GM13976 (cell line): ENCODE measurements around the gene BATF3.
"Not testable (repeated sequence)": the region's sequence is repeated elsewhere in the genome, so short reads cannot be mapped to it uniquely, and the experiment has no call there.

Source experiments
- DNase-seq: peaks from one replicate; pipeline ENCODE4 v3.0.0; 2012; ENCODE audit warnings: low spot score
- CTCF ChIP-seq: IDR thresholded peaks from 2 replicates; pipeline ENCODE4 v1.5.1; 2012; ENCODE audit warnings: borderline replicate concordance, mild to moderate bottlenecking; ENCODE audit not compliant: insufficient read depth; ENCODE audit errors: extremely low read depth, missing control alignments, control extremely low read depth
- in situ Hi-C: fragments of 300-500 bp; cut with MboI; formaldehyde crosslinking; loops from one replicate; pipeline ENCODE4 v1.12.0; 2022; ENCODE audit warnings: low sequenced_read_pairs, mixed read lengths, inconsistent platforms; ENCODE audit not compliant: unreplicated experiment

Gene BATF3

GRCh38 chr1:212640223-212640878, 59.3 kb downstream of the BATF3 start:
- in situ Hi-C loops, result no loop called here
- no peak for DNase-seq
- no peak for TF ChIP-seq CTCF

GRCh38 chr1:212639524-212639923, 60.1 kb downstream of the BATF3 start:
- in situ Hi-C loops, DNase-seq: not testable (repeated sequence)

GRCh38 chr1:212638492-212639151, 61.0 kb downstream of the BATF3 start:
- no peak for DNase-seq
- no peak for TF ChIP-seq CTCF
- in situ Hi-C loops, result no loop called here

GRCh38 chr1:212637902-212638301, 61.7 kb downstream of the BATF3 start:
- no peak for TF ChIP-seq CTCF
- in situ Hi-C loops, result no loop called here
- DNase-seq, result no peak
